Transverse colon (tissue), 4 donors: Measurements from ENCODE around the gene ZNF222. TPM values are rescaled to one million over a fixed set of nuclear protein-coding genes. Genes with fewer than 3 reads are reported as not detected.

Source experiments
- DNase-seq: peaks from one replicate; pipeline ENCODE4 v3.0.0-alpha.2; 2019
- H3K27ac ChIP-seq, 4 donors: fragments of 200-600 bp; sonication (generic); 2 replicates each; pipeline ENCODE4 v1.5.1; 2016 to 2018; ENCODE audit warnings: inconsistent platforms in 4 of 4
- H3K27me3 ChIP-seq: fragments of 200-600 bp; sonication (generic); 2 replicates; pipeline ENCODE4 v1.5.1; 2017; ENCODE audit warnings: inconsistent platforms
- H3K36me3 ChIP-seq, 4 donors: fragments of 200-600 bp; sonication (generic); 2 replicates each; pipeline ENCODE4 v1.5.1; 2017 to 2019; ENCODE audit warnings: inconsistent platforms in 4 of 4
- H3K4me1 ChIP-seq, 4 donors: fragments of 200-600 bp; sonication (generic); 2 replicates each; pipeline ENCODE4 v1.5.1; 2017 to 2020; ENCODE audit warnings: inconsistent platforms in 4 of 4
- H3K4me3 ChIP-seq, 4 donors: fragments of 200-600 bp; sonication (generic); 1 replicate in 1 of 4; 2 replicates in 3 of 4; pipeline versions ENCODE4 v1.5.1 to v1.6.1; 2017 to 2019; ENCODE audit warnings: inconsistent platforms in 4 of 4
- H3K9me3 ChIP-seq, 2 donors: fragments of 200-600 bp; sonication (generic); 2 replicates each; pipeline ENCODE4 v1.5.1; 2017 to 2019; ENCODE audit warnings: inconsistent platforms in 2 of 2
- CTCF ChIP-seq, 5 experiments: fragments of 200-600 bp in 3 of 5; fragments of 450-650 bp in 2 of 5; sonication (generic) in 3 of 5; IDR thresholded peaks; 1 replicate in 2 of 5; 2 replicates in 3 of 5; pipeline ENCODE4 v1.5.1; 2016 to 2017; ENCODE audit warnings: antibody characterized with exemption in 5 of 5, inconsistent platforms in 3 of 5, mild to moderate bottlenecking in 2 of 5, moderate library complexity in 1 of 5
- EP300 ChIP-seq: sonication (generic); formaldehyde crosslinking; IDR thresholded peaks from one replicate; pipeline ENCODE4 v1.6.1; 2017; ENCODE audit warnings: antibody characterized with exemption, low read depth
- POLR2A ChIP-seq: fragments of 450-650 bp; IDR thresholded peaks from one replicate; pipeline ENCODE4 v1.6.1; 2016; ENCODE audit warnings: antibody characterized with exemption, mild to moderate bottlenecking, moderate library complexity
- POLR2AphosphoS5 ChIP-seq, 3 donors: sonication (generic); formaldehyde crosslinking; IDR thresholded peaks; one replicate each; pipeline ENCODE4 v1.6.1; 2016; ENCODE audit warnings: antibody characterized with exemption in 3 of 3
- WGBS, 2 donors: methylation state at CpG; one replicate each; pipeline ENCODE4 v1.1.5; 2018; ENCODE audit warnings: low coverage in 1 of 2; 5-methylcytosine and 5-hydroxymethylcytosine counted together
- in situ Hi-C, 4 donors: fragments of 200-750 bp; cut with MboI; loops; one replicate each; pipeline versions ENCODE4 v1.15.0 to v1.15.1; 2017; ENCODE audit warnings: low sequenced_read_pairs in 3 of 4, low pct_ligation_motif_present in 1 of 4, low pct_unique_long_range_greater_than_20kb in 1 of 4
- intact Hi-C: fragments of 100-400 bp; cut with DNase I; formaldehyde crosslinking; loops from one replicate; pipeline ENCODE4 v1.15.1; 2023; ENCODE audit warnings: low total_unique reads
- total RNA-seq, 4 donors: library from RNA; depleted of rRNA; stranded (reverse); fragments of >200 nt; gene quantifications; one replicate each; pipeline ENCODE4 v1.1.0, GENCODE V29; 2016

ZNF222 gene
- total RNA-seq, 4 donors from 2014 or later, result 2.2 to 6.3 (median 3.0) TPM; not detected in 1

- no peak for DNase-seq
- 38 to 61% methylated on average over 2 of the region's 2 CpGs for WGBS, 2 donors
- no peaks in the 10 kb centered on the region for H3K4me1 ChIP-seq
- in situ Hi-C loops (no loop called here), intact Hi-C loops (no loop called here)
- no peak overlapping the region for H3K4me3 ChIP-seq
- no peaks in the 10 kb centered on the region for H3K36me3 ChIP-seq
- no peak overlapping the region for H3K27ac ChIP-seq
- no peak for TF ChIP-seq EP300
- TF ChIP-seq POLR2A, result no peak
- TF ChIP-seq CTCF (IDR thresholded peaks at IDR 0.05), result no peak
- no peak for TF ChIP-seq POLR2AphosphoS5 (IDR thresholded peaks at IDR 0.05)
- peaks cover 7 to 13% of the 10 kb centered on the region in 2 donors for H3K9me3 ChIP-seq
- H3K27me3 ChIP-seq, result peaks cover 4% of the 10 kb centered on the region
Measured at GRCh38 chr19:44019498-44019897, 5.7 kb upstream of the ZNF222 start.

GRCh38 chr19:44021221-44021620 lies 4.0 kb upstream of the ZNF222 start:
- no peaks in the 10 kb centered on the region for H3K36me3 ChIP-seq
- peaks cover 4% of the 10 kb centered on the region for H3K27me3 ChIP-seq
- DNase-seq, result no peak
- in situ Hi-C loops (no loop called here), intact Hi-C loops (no loop called here)
- TF ChIP-seq EP300 (no peak), POLR2AphosphoS5 (IDR thresholded peaks at IDR 0.05) (no peak), CTCF (IDR thresholded peaks at IDR 0.05) (no peak), POLR2A (no peak)
- no peaks in the 10 kb centered on the region for H3K9me3 ChIP-seq
- H3K27ac ChIP-seq, result no peak overlapping the region
- peaks cover 0 to 11% (median 5%) of the 10 kb centered on the region in 4 donors for H3K4me1 ChIP-seq
- no peak overlapping the region for H3K4me3 ChIP-seq

- no peak for TF ChIP-seq POLR2AphosphoS5 (IDR thresholded peaks at IDR 0.05)
- no peak for TF ChIP-seq POLR2A
- TF ChIP-seq EP300, result no peak
- no peak for TF ChIP-seq CTCF (IDR thresholded peaks at IDR 0.05)
- 41 to 46% methylated on average over 4 of the region's 4 CpGs for WGBS, 2 donors
- peaks cover 0 to 32% (median 15%) of the 10 kb centered on the region in 4 donors for H3K36me3 ChIP-seq
- H3K4me1 ChIP-seq, result peaks cover 0 to 11% (median 5%) of the 10 kb centered on the region in 4 donors
- H3K27me3 ChIP-seq, result peaks cover 4% of the 10 kb centered on the region
- H3K9me3 ChIP-seq, result peaks cover 10 to 12% of the 10 kb centered on the region in 2 donors
- H3K4me3 ChIP-seq, result peak overlapping the region; percentile 37 to 88 (median 74)
- in situ Hi-C loops (no loop called here), intact Hi-C loops (no loop called here)
- H3K27ac ChIP-seq, result peak overlapping the region in 3 of 4 donors; percentile 30 to 70 (median 57)
- no peak for DNase-seq
Measured at GRCh38 chr19:44024900-44025216, 321 bp upstream of the ZNF222 start.

- Histone ChIP-seq H3K4me1 (peaks cover 0 to 11% (median 5%) of the 10 kb centered on the region in 4 donors), H3K36me3 (peaks cover 0 to 49% (median 24%) of the 10 kb centered on the region in 4 donors), H3K9me3 (peaks cover 26 to 29% of the 10 kb centered on the region in 2 donors), H3K27me3 (peaks cover 4% of the 10 kb centered on the region), H3K27ac (no peak overlapping the region), H3K4me3 (no peak overlapping the region)
- intact Hi-C loops, result no loop called here
- TF ChIP-seq POLR2AphosphoS5 (IDR thresholded peaks at IDR 0.05), result no peak
- TF ChIP-seq POLR2A, result no peak
- TF ChIP-seq EP300, result no peak
- no peak for TF ChIP-seq CTCF (IDR thresholded peaks at IDR 0.05)
- 92 to 97% methylated on average over 5 to 6 of the region's 6 CpGs for WGBS, 2 donors
- no peak for DNase-seq
- in situ Hi-C loops, result no loop called here
Measured at GRCh38 chr19:44026622-44027021, 1.4 kb downstream of the ZNF222 start.
